ENCODE data around the gene EPHB2.
A peak's percentile ranks its signal among the peaks of the same experiment; 100 is the strongest.

EPHB2 gene

DNA sequence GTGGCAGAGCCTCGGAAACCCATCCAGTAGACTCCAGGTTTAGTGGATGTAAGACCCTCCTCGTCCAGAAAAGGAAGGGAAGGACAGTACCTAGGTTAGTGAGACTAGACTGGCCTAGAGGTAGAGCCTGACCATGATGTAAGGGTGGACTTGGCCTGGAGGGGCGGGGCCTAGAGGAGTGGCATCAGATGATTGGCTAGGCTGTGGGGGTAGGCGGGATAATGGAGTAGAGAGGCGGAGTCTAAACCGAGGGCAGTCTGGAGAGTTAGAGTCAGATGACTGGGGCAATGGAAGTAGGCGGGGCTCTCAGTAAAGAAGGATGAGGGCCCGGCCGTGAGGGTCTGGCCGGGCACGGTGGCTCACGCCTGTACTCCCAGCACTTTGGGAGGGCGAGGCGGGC is 70.1 kb downstream of the EPHB2 start:
- peak; percentile 47 for DNase-seq (ENCODE audit: low spot score)

DNA sequence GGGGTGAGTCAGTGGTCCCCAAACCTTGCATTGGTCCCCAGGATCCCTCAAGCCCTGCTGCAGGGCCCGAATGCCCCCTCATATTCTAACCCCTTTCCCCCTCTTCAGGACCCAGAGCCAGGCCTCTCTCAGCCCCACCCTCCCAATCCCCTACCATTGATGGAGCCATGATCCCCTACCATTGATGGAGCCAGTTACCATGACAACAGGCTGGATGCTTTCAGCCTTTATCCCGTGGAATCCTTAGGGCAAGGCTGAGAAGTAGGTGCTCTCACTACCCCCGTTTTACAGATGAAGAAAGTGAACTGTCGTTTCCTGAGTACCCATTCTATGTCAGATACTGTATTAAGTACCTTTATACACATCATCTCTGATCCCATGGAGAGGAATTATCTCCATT is 70.8 kb downstream of the EPHB2 start:
- DNase-seq (ENCODE audit: low spot score): no peak

- no peak for DNase-seq (ENCODE audit: low spot score)
Observed at GRCh38 chr1:22782406-22782805, 71.8 kb downstream of the EPHB2 start.

DNA sequence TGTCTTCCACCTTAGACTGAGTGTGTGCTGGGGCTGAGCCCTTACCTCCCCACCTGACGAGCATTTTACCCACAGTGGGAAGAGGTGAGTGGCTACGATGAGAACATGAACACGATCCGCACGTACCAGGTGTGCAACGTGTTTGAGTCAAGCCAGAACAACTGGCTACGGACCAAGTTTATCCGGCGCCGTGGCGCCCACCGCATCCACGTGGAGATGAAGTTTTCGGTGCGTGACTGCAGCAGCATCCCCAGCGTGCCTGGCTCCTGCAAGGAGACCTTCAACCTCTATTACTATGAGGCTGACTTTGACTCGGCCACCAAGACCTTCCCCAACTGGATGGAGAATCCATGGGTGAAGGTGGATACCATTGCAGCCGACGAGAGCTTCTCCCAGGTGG is 73.7 kb downstream of the EPHB2 start:
- DNase-seq (ENCODE audit: low spot score): no peak

DNA sequence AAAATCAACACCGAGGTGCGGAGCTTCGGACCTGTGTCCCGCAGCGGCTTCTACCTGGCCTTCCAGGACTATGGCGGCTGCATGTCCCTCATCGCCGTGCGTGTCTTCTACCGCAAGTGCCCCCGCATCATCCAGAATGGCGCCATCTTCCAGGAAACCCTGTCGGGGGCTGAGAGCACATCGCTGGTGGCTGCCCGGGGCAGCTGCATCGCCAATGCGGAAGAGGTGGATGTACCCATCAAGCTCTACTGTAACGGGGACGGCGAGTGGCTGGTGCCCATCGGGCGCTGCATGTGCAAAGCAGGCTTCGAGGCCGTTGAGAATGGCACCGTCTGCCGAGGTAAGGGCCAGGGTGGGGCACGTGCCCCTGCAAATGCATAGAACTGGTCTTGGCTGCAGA is 74.1 kb downstream of the EPHB2 start:
- no peak for DNase-seq (ENCODE audit: low spot score)

- no peak for DNase-seq (ENCODE audit: low spot score)
Observed at GRCh38 chr1:22786101-22786500, 75.5 kb downstream of the EPHB2 start.

GRCh38 chr1:22786719-22787489 is 76.3 kb downstream of the EPHB2 start:
- no peak for DNase-seq (ENCODE audit: low spot score)

DNA sequence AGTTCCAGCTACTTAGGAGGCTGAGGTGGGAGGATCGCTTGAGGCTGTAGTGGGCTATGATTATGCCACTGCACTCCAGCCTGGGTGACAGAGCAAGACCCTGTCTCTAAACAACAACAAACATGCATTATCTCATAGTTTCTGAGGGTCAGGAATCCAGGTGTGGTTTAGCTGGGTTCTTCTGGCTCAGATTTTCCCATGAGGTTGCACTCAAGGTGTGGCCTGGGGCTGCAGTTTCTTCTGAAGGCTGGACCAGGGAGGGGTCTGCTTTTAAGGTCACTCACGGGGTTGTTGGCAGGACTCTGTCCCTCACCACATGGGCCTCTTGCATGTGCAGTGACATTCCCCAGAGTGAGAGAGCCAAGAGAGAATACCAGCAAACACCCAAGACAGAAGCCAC is 77.0 kb downstream of the EPHB2 start:
- DNase-seq (ENCODE audit: low spot score): no peak

DNA sequence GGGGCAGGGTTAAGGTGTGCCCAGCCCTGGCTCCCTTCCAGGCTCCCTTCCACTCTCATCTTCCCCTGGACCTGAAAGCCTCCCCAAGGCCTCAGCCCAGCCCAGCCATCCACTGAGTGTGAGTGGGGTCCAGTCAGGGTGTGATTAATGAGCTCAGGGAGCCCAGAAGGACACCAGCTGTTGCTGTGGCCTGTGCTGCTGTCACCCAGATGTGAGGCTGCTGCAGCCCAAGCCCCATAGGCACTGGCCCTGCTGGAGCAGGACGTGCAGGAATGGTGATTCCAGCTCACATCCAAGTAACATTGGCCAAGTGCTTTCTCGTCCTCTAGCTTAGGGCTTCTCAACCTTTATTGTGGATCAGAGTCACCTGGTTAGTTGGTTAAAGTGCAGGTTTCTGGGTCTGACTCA is 77.6 kb downstream of the EPHB2 start:
- no peak for DNase-seq (ENCODE audit: low spot score)

- no peak for DNase-seq (ENCODE audit: low spot score)
Observed at GRCh38 chr1:22789356-22789994, 78.8 kb downstream of the EPHB2 start.

- no peak for DNase-seq (ENCODE audit: low spot score)
Observed at GRCh38 chr1:22790232-22791008, 79.8 kb downstream of the EPHB2 start.

DNA sequence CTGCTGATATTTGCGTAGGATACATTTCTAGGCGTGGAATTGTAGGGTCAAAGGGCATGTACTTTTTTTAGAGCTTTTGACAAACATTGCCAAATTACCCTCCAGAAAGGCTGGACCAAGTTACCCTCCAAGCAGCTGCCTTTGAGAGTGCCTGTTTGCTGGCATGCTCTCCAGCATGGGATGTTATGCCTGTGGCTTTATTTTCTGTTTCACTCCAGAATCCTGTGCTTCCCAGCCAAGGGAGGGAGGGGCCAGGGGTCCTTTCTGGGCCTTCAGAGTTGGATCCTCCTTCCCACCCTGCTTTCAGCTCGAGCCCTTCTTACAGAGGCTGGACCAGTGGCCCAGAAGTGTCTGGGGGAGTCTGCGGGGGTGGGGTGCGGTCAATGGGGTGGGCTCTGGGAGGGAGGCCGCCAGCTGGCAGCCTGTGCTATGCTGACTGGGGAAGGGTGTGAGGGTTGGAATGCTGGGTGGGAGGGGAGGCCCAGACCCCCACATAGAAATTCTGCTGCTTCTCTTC is 81.2 kb downstream of the EPHB2 start:
- no peak for DNase-seq (ENCODE audit: low spot score)

DNA sequence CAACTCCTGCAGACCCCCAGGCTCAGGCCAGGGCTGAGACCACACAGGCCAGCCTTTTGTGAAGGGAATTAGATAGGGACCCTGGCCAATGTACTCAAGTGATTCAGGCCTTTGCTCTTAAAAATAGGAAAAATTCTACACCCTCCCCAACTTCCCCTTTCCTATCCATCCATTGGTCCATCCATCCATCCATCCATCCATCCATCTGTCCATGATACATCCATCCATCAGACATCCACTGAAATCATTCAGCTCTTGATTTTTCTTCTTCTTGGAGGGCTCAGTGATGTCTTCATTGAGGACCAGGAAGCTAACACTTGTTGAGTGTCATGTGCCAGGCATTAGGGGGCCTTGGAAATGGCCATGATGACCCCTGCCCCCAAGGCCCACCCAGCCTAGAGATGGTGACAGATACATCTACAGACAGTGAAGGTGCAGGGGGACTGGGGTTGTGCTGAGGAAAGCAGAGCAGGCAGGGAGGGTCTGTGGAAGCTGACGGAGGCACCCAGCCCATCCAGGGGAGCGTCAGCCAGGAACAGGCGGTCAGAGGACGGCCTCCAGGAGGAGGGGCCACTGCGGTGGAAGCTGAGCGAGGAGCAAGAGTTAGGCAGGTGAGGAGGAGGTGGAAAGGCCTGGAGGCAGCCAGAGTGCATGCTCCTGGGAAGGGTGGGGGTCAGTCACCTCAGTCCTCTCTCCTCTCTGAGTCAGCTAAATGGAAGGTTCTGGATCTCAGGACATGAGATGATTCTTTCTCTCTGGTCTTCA is 81.9 kb downstream of the EPHB2 start:
- no peak for DNase-seq (ENCODE audit: low spot score)

- DNase-seq (ENCODE audit: low spot score): no peak
Observed at GRCh38 chr1:22793647-22794046, 83.0 kb downstream of the EPHB2 start.

- no peak for DNase-seq (ENCODE audit: low spot score)
Observed at GRCh38 chr1:22794647-22795365, 84.2 kb downstream of the EPHB2 start.

DNA sequence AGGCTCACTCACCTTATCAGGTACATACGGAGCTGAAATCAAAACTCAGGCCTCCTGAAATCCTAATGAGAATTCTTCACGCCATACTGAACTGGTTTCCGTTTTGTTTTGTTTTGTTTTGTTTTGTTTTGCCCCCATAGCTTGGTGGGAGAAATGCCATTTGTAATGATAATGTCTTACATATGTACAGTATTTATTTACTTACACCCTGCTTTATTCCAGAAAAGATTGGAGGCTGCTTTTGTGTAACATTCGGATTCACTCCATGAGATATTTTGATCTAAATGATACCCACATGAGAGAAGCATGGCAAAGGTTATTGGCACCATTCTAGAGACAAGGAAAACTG is 84.7 kb downstream of the EPHB2 start:
- DNase-seq (ENCODE audit: low spot score): no peak

DNA sequence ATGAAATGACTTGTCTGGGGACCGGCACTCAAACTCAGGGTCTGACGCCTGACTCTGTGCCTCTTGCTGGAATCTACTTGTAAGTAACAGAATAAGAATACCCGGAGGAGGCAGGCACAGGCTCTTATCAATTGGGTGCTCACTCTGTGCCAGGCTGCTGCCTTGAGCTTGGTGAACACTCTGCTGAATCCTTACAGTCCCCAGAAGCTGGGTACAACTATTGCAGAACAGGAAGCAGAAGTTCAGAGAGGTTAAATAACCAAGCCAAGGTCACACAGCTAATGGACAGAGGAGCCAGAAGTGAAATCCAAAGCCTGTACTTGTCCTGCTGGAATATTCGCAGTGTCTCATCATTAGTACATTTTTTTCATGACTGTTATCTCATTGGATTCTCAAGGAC is 86.0 kb downstream of the EPHB2 start:
- no peak for DNase-seq (ENCODE audit: low spot score)

DNA sequence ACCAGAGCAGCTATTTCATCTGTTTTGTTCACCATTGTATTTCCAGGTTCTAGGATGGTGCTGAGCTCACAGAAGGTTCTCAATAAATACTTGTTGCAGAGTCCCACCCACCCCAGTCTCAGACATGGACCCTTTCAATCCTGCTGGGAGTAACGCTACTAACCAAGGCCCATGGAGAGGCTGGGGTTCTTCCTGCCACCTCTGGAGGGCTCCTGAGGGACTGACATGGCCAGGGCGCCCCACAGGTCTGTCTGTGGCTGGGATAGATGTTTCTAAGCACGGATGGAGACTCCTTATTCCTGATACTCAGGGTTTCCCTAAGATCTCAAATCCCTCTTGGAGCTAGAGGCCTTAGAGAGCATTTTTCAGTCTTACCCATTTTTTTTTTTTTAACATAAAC is 87.4 kb downstream of the EPHB2 start:
- no peak for DNase-seq (ENCODE audit: low spot score)

DNA sequence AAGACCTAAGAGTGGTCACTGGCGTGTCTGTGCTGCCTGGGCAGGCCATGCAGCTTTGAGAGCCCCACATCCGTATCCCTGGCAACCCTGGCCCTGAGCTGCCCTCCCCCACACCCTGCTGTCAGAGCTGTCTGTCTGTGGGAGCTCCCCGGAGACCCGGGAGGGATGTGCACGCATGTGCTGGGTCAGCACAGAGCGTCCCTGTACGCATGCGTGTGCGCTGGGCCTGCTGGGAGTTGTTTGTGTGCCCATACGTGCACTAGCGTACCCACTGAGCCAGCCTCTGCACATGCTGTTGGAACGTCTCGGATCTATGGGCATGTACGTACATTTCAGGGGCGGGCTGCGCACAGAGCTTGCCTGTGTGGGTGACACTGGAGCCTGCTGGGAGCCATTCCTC is 89.3 kb downstream of the EPHB2 start:
- no peak for DNase-seq (ENCODE audit: low spot score)

GRCh38 chr1:22800629-22801028 is 90.0 kb downstream of the EPHB2 start:
- DNase-seq (ENCODE audit: low spot score): no peak

DNA sequence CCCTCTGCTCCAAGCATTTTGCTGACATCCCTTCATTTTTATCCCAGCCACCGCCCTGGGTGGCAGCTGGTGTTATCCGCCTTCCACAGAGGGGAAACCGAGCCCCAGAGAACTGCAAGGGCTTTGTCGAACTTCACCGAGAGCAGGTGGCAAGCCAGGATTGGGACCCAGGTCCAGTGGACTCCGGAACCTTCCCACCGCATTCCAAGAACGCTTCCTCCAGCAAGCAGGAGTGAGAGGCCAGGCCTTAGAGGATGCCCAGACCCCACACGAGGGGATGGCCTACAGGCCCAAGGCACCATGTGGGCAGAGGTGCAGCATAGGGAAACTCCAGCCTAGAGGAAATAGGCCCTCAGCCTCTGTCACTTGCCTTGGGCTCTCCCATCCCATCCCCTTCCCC is 90.7 kb downstream of the EPHB2 start:
- no peak for DNase-seq (ENCODE audit: low spot score)

GRCh38 chr1:22801761-22802160 is 91.1 kb downstream of the EPHB2 start:
- DNase-seq (ENCODE audit: low spot score): peak; percentile 69

Data from D341Med (cell line).